Stomach (tissue), 4 donors: ENCODE data around the gene REEP6.

ENCODE experiments used
- CTCF ChIP-seq, 7 experiments: fragments of 450-650 bp in 4 of 7; fragments of 200-600 bp in 3 of 7; sonication (generic) in 3 of 7; IDR thresholded peaks; one replicate each; pipeline ENCODE4 v1.5.1; 2016 to 2019; ENCODE audit warnings: antibody characterized with exemption in 7 of 7, control low read depth in 2 of 7, mild to moderate bottlenecking in 1 of 7
- EP300 ChIP-seq: sonication (generic); formaldehyde crosslinking; IDR thresholded peaks from one replicate; pipeline ENCODE4 v1.6.1; 2017; ENCODE audit warnings: antibody characterized with exemption
- POLR2AphosphoS5 ChIP-seq, 3 donors: sonication (generic); formaldehyde crosslinking; IDR thresholded peaks; one replicate each; pipeline ENCODE4 v1.6.1; 2016; ENCODE audit warnings: antibody characterized with exemption in 3 of 3

- TF ChIP-seq CTCF (IDR thresholded peaks at IDR 0.05) (no peak), POLR2AphosphoS5 (IDR thresholded peaks at IDR 0.05) (no peak), EP300 (no peak)
Observed at GRCh38 chr19:1534972-1535371, 44.0 kb downstream of the REEP6 start.
